PC-3 (cell line): ENCODE measurements around the gene CHST3. TPM values are rescaled to one million over a fixed set of nuclear protein-coding genes. Genes with fewer than 3 reads are reported as not detected.

Source experiments
- ATAC-seq: fragments of 200-7000 bp; cut with Tn5 transposase; 2 replicates; pipeline ENCODE4 v1.9.1; 2020; ENCODE audit warnings: mild to moderate bottlenecking, moderate library complexity
- BruUV-seq: library from RNA; stranded (reverse); fragments of 400-500 nt; replicated peaks from 2 replicates; lab custom pipeline; 2021; lab: Mats Ljungman, UMichigan
- CTCF ChIA-PET: fragments of 300-600 bp; sonication (Branson Sonifier 250); formaldehyde crosslinking; loops from one replicate; lab custom pipeline; 2022; ENCODE audit warnings: antibody characterized with exemption; lab: Charles Lee
- POLR2A ChIA-PET: fragments of 300-600 bp; sonication (Branson Sonifier 250); formaldehyde crosslinking; loops from one replicate; lab custom pipeline; 2022; ENCODE audit warnings: antibody characterized with exemption; ENCODE audit not compliant: unreplicated experiment; lab: Charles Lee
- DNase-seq: peaks from one replicate; pipeline ENCODE4 v3.0.0-alpha.2; 2015
- H2AFZ ChIP-seq: fragments of 300-600 bp; sonication (generic); 2 replicates; pipeline ENCODE4 v1.6.0; 2016; ENCODE audit warnings: antibody characterized with exemption, low read length
- H3F3A ChIP-seq: fragments of 300-600 bp; sonication (generic); one replicate; pipeline ENCODE4 v1.6.0; 2017; ENCODE audit warnings: antibody characterized with exemption, low read length, control low read depth, mild to moderate bottlenecking; ENCODE audit not compliant: unreplicated experiment
- H3K27ac ChIP-seq: fragments of 300-600 bp; sonication (generic); 2 replicates; pipeline ENCODE4 v1.5.1; 2016; ENCODE audit warnings: mild to moderate bottlenecking, low read length
- H3K27me3 ChIP-seq: fragments of 300-600 bp; sonication (generic); 2 replicates; pipeline ENCODE4 v1.6.1; 2016; ENCODE audit warnings: low read length, mixed read lengths
- H3K36me3 ChIP-seq: fragments of 300-600 bp; sonication (generic); 2 replicates; pipeline ENCODE4 v1.6.1; 2016; ENCODE audit warnings: low read depth, mixed run types, low read length, mixed read lengths
- H3K4me1 ChIP-seq: fragments of 300-600 bp; sonication (generic); 2 replicates; pipeline ENCODE4 v1.5.1; 2016; ENCODE audit warnings: low read length; ENCODE audit not compliant: insufficient read depth
- H3K4me2 ChIP-seq: fragments of 300-600 bp; sonication (generic); 2 replicates; pipeline ENCODE4 v1.6.0; 2016; ENCODE audit warnings: low read length
- H3K4me3 ChIP-seq: fragments of 300-600 bp; sonication (generic); 2 replicates; pipeline ENCODE4 v1.5.1; 2016; ENCODE audit warnings: mild to moderate bottlenecking, low read length, mixed read lengths
- H3K79me2 ChIP-seq: fragments of 300-600 bp; sonication (generic); 2 replicates; pipeline ENCODE4 v1.6.1; 2017; ENCODE audit warnings: low read length, mixed read lengths
- H3K9ac ChIP-seq: fragments of 300-600 bp; sonication (generic); 2 replicates; pipeline ENCODE4 v1.6.0; 2016; ENCODE audit warnings: mild to moderate bottlenecking, low read length
- H3K9me2 ChIP-seq: fragments of 300-600 bp; sonication (generic); replicated peaks from 2 replicates; pipeline ENCODE4 v1.6.1; 2016; ENCODE audit warnings: mixed run types, low read length, mixed read lengths
- H3K9me3 ChIP-seq: fragments of 300-600 bp; sonication (generic); 2 replicates; pipeline ENCODE4 v1.6.1; 2016; ENCODE audit warnings: low read length, mixed read lengths
- H4K20me1 ChIP-seq: fragments of 300-600 bp; sonication (generic); 2 replicates; pipeline ENCODE4 v1.6.1; 2016; ENCODE audit warnings: low read length, mixed read lengths
- EZH2 ChIP-seq: fragments of 300-600 bp; sonication (generic); IDR thresholded peaks from one replicate; pipeline ENCODE4 v1.6.1; 2017; ENCODE audit warnings: antibody characterized with exemption, mild to moderate bottlenecking, low read length; ENCODE audit not compliant: unreplicated experiment
- EZH2phosphoT487 ChIP-seq: fragments of 300-600 bp; sonication (generic); IDR thresholded peaks from 2 replicates; pipeline ENCODE4 v1.6.1; 2018; ENCODE audit warnings: mild to moderate bottlenecking, antibody characterized with exemption, low read length, borderline replicate concordance
- intact Hi-C: fragments of 100-400 bp; cut with micrococcal nuclease; formaldehyde crosslinking; loops from 2 replicates; pipeline ENCODE4 v1.9.0; 2023
- total RNA-seq: library from RNA; depleted of rRNA; stranded (reverse); fragments of >200 nt; gene quantifications from 2 replicates; pipeline ENCODE4 v1.2.3, GENCODE V29; 2014; rRNA removed
- TF ChIP-seq, protein P1 (sequence below): fragments of 300-600 bp; sonication (generic); conservative IDR thresholded peaks from 2 replicates; pipeline ENCODE4 v1.5.1; 2017; ENCODE audit warnings: antibody characterized with exemption, low read depth, mild to moderate bottlenecking, low read length

CHST3 gene
- total RNA-seq, 1 experiment from 2014 or later = 12.7 TPM

DNA sequence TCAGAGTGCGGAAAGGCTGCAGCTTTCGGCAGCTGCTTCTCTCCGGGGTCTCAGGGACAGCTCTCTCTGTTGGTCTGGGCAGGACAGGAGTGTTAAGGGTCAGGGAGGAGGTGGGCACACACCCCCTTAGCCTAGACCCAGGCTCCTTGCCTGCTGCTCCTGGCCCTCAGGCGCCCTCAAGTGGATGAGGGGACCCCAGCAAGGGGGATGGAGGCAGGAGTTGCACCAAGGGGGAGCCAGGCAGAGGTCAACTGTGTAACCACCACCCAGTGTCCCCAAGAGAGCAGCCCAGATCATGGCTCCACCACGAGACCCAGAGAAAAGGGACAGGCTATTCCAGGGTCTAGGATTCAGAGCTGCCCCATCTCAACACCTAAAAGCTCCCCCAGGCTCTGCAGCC, 97.3 kb downstream of the CHST3 start:
- H3K27ac ChIP-seq = no peak overlapping the region
- H3K9me2 ChIP-seq = no peaks in the 10 kb centered on the region
- DNase-seq = no peak
- no peaks in the 10 kb centered on the region for H3F3A ChIP-seq
- no peak for ATAC-seq
- no peaks in the 10 kb centered on the region for H4K20me1 ChIP-seq
- ChIA-PET POLR2A (no interaction called here), CTCF (no interaction called here)
- no peaks in the 10 kb centered on the region for H3K9me3 ChIP-seq
- no peaks in the 10 kb centered on the region for H3K27me3 ChIP-seq
- intact Hi-C loops = no loop called here
- BruUV-seq = no TSS peak
- TF ChIP-seq, protein P1, sequence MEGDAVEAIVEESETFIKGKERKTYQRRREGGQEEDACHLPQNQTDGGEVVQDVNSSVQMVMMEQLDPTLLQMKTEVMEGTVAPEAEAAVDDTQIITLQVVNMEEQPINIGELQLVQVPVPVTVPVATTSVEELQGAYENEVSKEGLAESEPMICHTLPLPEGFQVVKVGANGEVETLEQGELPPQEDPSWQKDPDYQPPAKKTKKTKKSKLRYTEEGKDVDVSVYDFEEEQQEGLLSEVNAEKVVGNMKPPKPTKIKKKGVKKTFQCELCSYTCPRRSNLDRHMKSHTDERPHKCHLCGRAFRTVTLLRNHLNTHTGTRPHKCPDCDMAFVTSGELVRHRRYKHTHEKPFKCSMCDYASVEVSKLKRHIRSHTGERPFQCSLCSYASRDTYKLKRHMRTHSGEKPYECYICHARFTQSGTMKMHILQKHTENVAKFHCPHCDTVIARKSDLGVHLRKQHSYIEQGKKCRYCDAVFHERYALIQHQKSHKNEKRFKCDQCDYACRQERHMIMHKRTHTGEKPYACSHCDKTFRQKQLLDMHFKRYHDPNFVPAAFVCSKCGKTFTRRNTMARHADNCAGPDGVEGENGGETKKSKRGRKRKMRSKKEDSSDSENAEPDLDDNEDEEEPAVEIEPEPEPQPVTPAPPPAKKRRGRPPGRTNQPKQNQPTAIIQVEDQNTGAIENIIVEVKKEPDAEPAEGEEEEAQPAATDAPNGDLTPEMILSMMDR = peak; percentile 51
- no peak for TF ChIP-seq EZH2phosphoT487
- H2AFZ ChIP-seq = no peak overlapping the region
- no peaks in the 10 kb centered on the region for H3K79me2 ChIP-seq
- H3K4me1 ChIP-seq = peaks cover 8% of the 10 kb centered on the region
- H3K4me3 ChIP-seq = no peak overlapping the region
- no peak overlapping the region for H3K9ac ChIP-seq
- no peak overlapping the region for H3K4me2 ChIP-seq
- H3K36me3 ChIP-seq = no peaks in the 10 kb centered on the region

DNA sequence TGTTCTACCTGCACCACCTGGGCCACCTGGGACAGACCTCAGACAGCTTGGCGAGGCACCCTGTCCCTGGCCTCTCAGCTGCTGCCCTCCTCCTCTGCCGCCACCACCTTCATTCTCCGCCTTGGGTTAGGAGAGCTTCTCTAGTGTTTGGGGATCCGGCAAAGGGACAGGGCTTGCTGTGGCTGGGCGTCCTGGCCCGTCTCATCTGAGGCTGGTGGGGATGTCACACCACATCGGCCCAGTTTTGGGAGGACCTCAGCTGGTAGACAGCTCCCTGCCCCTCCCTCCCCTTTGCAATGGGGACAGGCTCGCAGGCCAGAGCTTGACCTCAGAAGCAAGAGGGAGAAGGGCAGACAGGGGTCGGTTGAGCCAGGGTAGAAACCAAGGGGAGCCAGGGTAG, 97.7 kb downstream of the CHST3 start:
- Histone ChIP-seq H3K79me2 (no peaks in the 10 kb centered on the region), H3F3A (no peaks in the 10 kb centered on the region), H2AFZ (no peak overlapping the region), H3K4me1 (peaks cover 8% of the 10 kb centered on the region), H3K4me3 (no peak overlapping the region), H3K9me2 (no peaks in the 10 kb centered on the region), H3K9ac (no peak overlapping the region), H3K27ac (no peak overlapping the region), H3K9me3 (no peaks in the 10 kb centered on the region), H3K27me3 (no peaks in the 10 kb centered on the region), H4K20me1 (no peaks in the 10 kb centered on the region), H3K4me2 (no peak overlapping the region), H3K36me3 (no peaks in the 10 kb centered on the region)
- TF ChIP-seq EZH2 = no peak
- no peak for TF ChIP-seq EZH2phosphoT487
- TF ChIP-seq, protein P1 = no peak
- CTCF ChIA-PET = no interaction called here
- ATAC-seq = no peak
- no TSS peak for BruUV-seq
- POLR2A ChIA-PET = no interaction called here
- no peak for DNase-seq
- intact Hi-C loops = no loop called here

DNA sequence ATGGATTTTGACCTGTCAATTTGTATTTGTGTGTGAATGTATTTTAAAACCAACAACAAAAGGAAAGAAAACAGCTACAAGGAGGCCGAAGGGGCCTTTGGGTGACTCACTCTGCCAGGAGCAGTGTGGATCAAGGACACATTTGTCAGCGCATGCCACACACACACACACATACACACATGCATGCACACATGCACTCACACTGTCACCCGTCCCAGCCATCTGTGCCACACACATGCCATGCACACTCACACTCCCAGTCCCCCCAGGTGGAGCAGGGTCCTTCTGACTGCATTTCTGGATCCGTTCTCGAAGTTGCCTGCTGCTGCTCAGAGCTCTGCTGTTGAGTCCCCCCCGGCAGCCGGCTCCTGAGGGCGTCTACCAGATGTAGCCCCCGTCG, 98.2 kb downstream of the CHST3 start:
- ATAC-seq (no peak), DNase-seq (no peak)
- Histone ChIP-seq H3F3A (no peaks in the 10 kb centered on the region), H3K27me3 (no peaks in the 10 kb centered on the region), H3K4me1 (peaks cover 8% of the 10 kb centered on the region), H3K36me3 (no peaks in the 10 kb centered on the region), H4K20me1 (no peaks in the 10 kb centered on the region), H3K4me3 (no peak overlapping the region), H2AFZ (no peak overlapping the region), H3K9me2 (no peaks in the 10 kb centered on the region), H3K27ac (no peak overlapping the region), H3K79me2 (no peaks in the 10 kb centered on the region), H3K9me3 (no peaks in the 10 kb centered on the region), H3K4me2 (no peak overlapping the region), H3K9ac (no peak overlapping the region)
- CTCF ChIA-PET = no interaction called here
- intact Hi-C loops = no loop called here
- POLR2A ChIA-PET = no interaction called here
- TF ChIP-seq, protein P1 = no peak
- TF ChIP-seq EZH2phosphoT487 (no peak), EZH2 (no peak)
- no TSS peak for BruUV-seq

Other genes with a start within 250 kb of the CHST3 start
- gene C10orf105, start 244.6 kb upstream of the CHST3 start, total RNA-seq = not detected in 2 replicates
- 13.7 and 14.1 TPM in 2 replicates for gene VSIR, start 190.9 kb upstream of the CHST3 start, total RNA-seq
- 334 and 342 TPM in 2 replicates for gene PSAP, start 113.1 kb upstream of the CHST3 start, total RNA-seq
- 0.06 and 0.33 TPM in 2 replicates for gene SPOCK2, start 124.2 kb downstream of the CHST3 start, total RNA-seq